H1 (cell line): Measurements from ENCODE around the gene DGKD. TPM values are rescaled to one million over a fixed set of nuclear protein-coding genes. Genes with fewer than 3 reads are reported as not detected.

ENCODE experiments used
- CTCF ChIA-PET: fragments of 300-600 bp; sonication (Branson Sonifier 250); formaldehyde crosslinking; loops from one replicate; lab custom pipeline; 2021; ENCODE audit not compliant: partially characterized antibody; lab: Charles Lee
- POLR2A ChIA-PET: fragments of 300-600 bp; sonication (Branson Sonifier 250); formaldehyde crosslinking; loops from one replicate; lab custom pipeline; 2021; ENCODE audit warnings: inconsistent platforms; ENCODE audit not compliant: partially characterized antibody; lab: Charles Lee
- DNase-seq, 2 experiments: peaks; one replicate each; pipeline versions ENCODE4 v3.0.0 to v3.0.0-alpha.2; 2010 to 2022; ENCODE audit warnings: low spot score in 2 of 2, low read depth in 1 of 2, mixed read lengths in 1 of 2
- FAIRE-seq: peaks from 2 replicates; lab custom pipeline; 2011; peaks lifted over from hg19 to GRCh38; lab: Jason Lieb, UNC
- H2AFZ ChIP-seq: 2 replicates; pipeline ENCODE4 v1.8.1; 2012; ENCODE audit warnings: low read length, inconsistent platforms
- H2AK5ac ChIP-seq: 2 replicates; pipeline ENCODE4 v1.6.1; 2013; ENCODE audit warnings: low read depth, low read length
- H2BK120ac ChIP-seq: replicated peaks from 2 replicates; pipeline ENCODE3; 2013; ENCODE audit warnings: low read depth, low read length, inconsistent platforms
- H2BK12ac ChIP-seq: 2 replicates; pipeline ENCODE4 v1.6.1; 2013; ENCODE audit warnings: low read depth, low read length
- H2BK15ac ChIP-seq: 2 replicates; pipeline ENCODE4 v1.6.1; 2013; ENCODE audit warnings: low read length
- H2BK20ac ChIP-seq: 2 replicates; pipeline ENCODE4 v1.6.1; 2013; ENCODE audit warnings: low read length
- H2BK5ac ChIP-seq: 2 replicates; pipeline ENCODE4 v1.6.1; 2013; ENCODE audit warnings: low read depth, low read length
- H3K14ac ChIP-seq: 2 replicates; pipeline ENCODE4 v1.6.1; 2013; ENCODE audit warnings: inconsistent platforms; ENCODE audit not compliant: insufficient read length
- H3K18ac ChIP-seq: 2 replicates; pipeline ENCODE4 v1.6.1; 2013; ENCODE audit warnings: low read length; ENCODE audit errors: extremely low read depth
- H3K23ac ChIP-seq: 2 replicates; pipeline ENCODE4 v1.6.1; 2013; ENCODE audit warnings: inconsistent platforms; ENCODE audit not compliant: insufficient read length
- H3K23me2 ChIP-seq: 2 replicates; pipeline ENCODE4 v1.6.1; 2013; ENCODE audit warnings: low read depth, low read length
- H3K27ac ChIP-seq: 2 replicates; pipeline ENCODE4 v1.6.1; 2011; ENCODE audit warnings: low read depth, low read length, inconsistent platforms
- H3K27me3 ChIP-seq, 4 experiments: replicated peaks in 1 of 4; 1 replicate in 1 of 4; 2 replicates in 3 of 4; pipeline versions ENCODE4 v1.6.1 to v1.8.1; 2011 to 2013; ENCODE audit warnings: low read length in 3 of 4, mild to moderate bottlenecking in 3 of 4, inconsistent platforms in 2 of 4, mixed read lengths in 2 of 4, moderate library complexity in 1 of 4; ENCODE audit not compliant: control insufficient read depth in 3 of 4, insufficient read depth in 3 of 4; ENCODE audit errors: extremely low read depth in 1 of 4
- H3K36me3 ChIP-seq, 4 experiments: 2 replicates each; pipeline versions ENCODE4 v1.6.1 to v1.8.1; 2011 to 2013; ENCODE audit warnings: mild to moderate bottlenecking in 4 of 4, low read length in 3 of 4, moderate library complexity in 2 of 4, control low read depth in 1 of 4, inconsistent platforms in 1 of 4; ENCODE audit not compliant: insufficient read depth in 4 of 4, control insufficient read depth in 2 of 4
- H3K4ac ChIP-seq: replicated peaks from 2 replicates; pipeline ENCODE3; 2013; ENCODE audit warnings: low read length, low read depth, mixed read lengths, inconsistent platforms; ENCODE audit not compliant: insufficient read length
- H3K4me1 ChIP-seq, 4 experiments: replicated peaks in 1 of 4; 1 replicate in 1 of 4; 2 replicates in 3 of 4; pipeline versions ENCODE4 v1.6.1 to v1.8.1; 2011 to 2013; ENCODE audit warnings: low read length in 3 of 4, inconsistent platforms in 2 of 4, mixed read lengths in 1 of 4; ENCODE audit not compliant: insufficient read depth in 4 of 4, control insufficient read depth in 3 of 4
- H3K4me2 ChIP-seq, 2 experiments: 2 replicates each; pipeline versions ENCODE4 v1.6.1 to v1.8.1; 2011 to 2013; ENCODE audit warnings: low read depth in 2 of 2, low read length in 2 of 2, control low read depth in 1 of 2, inconsistent platforms in 1 of 2, mild to moderate bottlenecking in 1 of 2; ENCODE audit not compliant: insufficient read depth in 1 of 2
- H3K4me3 ChIP-seq, 4 experiments: fragments of 200-600, 300-600 bp in 1 of 4; sonication (generic), shearing (Covaris generic), sonication (Bioruptor Twin) in 1 of 4; 2 replicates each; pipeline versions ENCODE4 v1.5.1 to v1.8.1; 2011 to 2016; ENCODE audit warnings: low read length in 4 of 4, low read depth in 3 of 4, control low read depth in 2 of 4, inconsistent platforms in 2 of 4, mild to moderate bottlenecking in 2 of 4, mixed read lengths in 1 of 4, moderate library complexity in 1 of 4; ENCODE audit not compliant: insufficient read depth in 2 of 4; ENCODE audit errors: extremely low read depth in 1 of 4
- H3K56ac ChIP-seq: replicated peaks from 2 replicates; pipeline ENCODE3; 2013; ENCODE audit warnings: low read depth, mild to moderate bottlenecking, mixed read lengths, low read length, inconsistent platforms; ENCODE audit not compliant: insufficient read length
- H3K79me1 ChIP-seq: 2 replicates; pipeline ENCODE4 v1.6.1; 2013; ENCODE audit warnings: low read depth, low read length, control low read depth
- H3K79me2 ChIP-seq, 2 experiments: 2 replicates each; pipeline versions ENCODE4 v1.6.1 to v1.8.1; 2012 to 2013; ENCODE audit warnings: low read length in 2 of 2, mild to moderate bottlenecking in 2 of 2, inconsistent platforms in 1 of 2; ENCODE audit not compliant: insufficient read depth in 2 of 2, control insufficient read depth in 1 of 2
- H3K9ac ChIP-seq, 4 experiments: replicated peaks in 1 of 4; 1 replicate in 1 of 4; 2 replicates in 3 of 4; pipeline versions ENCODE4 v1.6.1 to v1.8.1; 2011 to 2013; ENCODE audit warnings: low read depth in 3 of 4, low read length in 3 of 4, control low read depth in 2 of 4, mild to moderate bottlenecking in 2 of 4, moderate library complexity in 2 of 4, inconsistent platforms in 1 of 4; ENCODE audit errors: extremely low read depth in 1 of 4
- H3K9me3 ChIP-seq, 2 experiments: 2 replicates each; pipeline versions ENCODE4 v1.6.1 to v1.8.1; 2012 to 2013; ENCODE audit warnings: mild to moderate bottlenecking in 2 of 2, moderate library complexity in 2 of 2, control low read depth in 1 of 2, inconsistent platforms in 1 of 2, low read depth in 1 of 2, low read length in 1 of 2, mixed read lengths in 1 of 2; ENCODE audit not compliant: insufficient read depth in 2 of 2
- H4K20me1 ChIP-seq, 2 experiments: replicated peaks in 1 of 2; 2 replicates each; pipeline versions ENCODE3 to v1.8.1; 2011 to 2013; ENCODE audit warnings: inconsistent platforms in 2 of 2, low read length in 2 of 2, mild to moderate bottlenecking in 1 of 2; ENCODE audit not compliant: insufficient read depth in 2 of 2, control insufficient read depth in 1 of 2
- H4K5ac ChIP-seq: 2 replicates; pipeline ENCODE4 v1.6.1; 2013; ENCODE audit warnings: low read length, low read depth, mixed read lengths, inconsistent platforms; ENCODE audit not compliant: insufficient read length
- H4K8ac ChIP-seq: 2 replicates; pipeline ENCODE4 v1.8.0; 2013; ENCODE audit warnings: mild to moderate bottlenecking, moderate library complexity, low read length, inconsistent platforms; ENCODE audit not compliant: insufficient read depth; ENCODE audit errors: extremely low read depth
- H4K91ac ChIP-seq: replicated peaks from 2 replicates; pipeline ENCODE3; 2013; ENCODE audit warnings: low read length, mixed read lengths, inconsistent platforms; ENCODE audit not compliant: insufficient read length
- BACH1 ChIP-seq: IDR thresholded peaks from 2 replicates; pipeline ENCODE4 v1.6.1; 2012; ENCODE audit warnings: low read length, improper control_type of control experiment
- CREB1 ChIP-seq: IDR thresholded peaks from 2 replicates; pipeline ENCODE4 v1.6.1; 2012; ENCODE audit warnings: inconsistent platforms
- CTBP2 ChIP-seq: IDR thresholded peaks from 2 replicates; pipeline ENCODE4 v1.7.0; 2011; ENCODE audit warnings: borderline replicate concordance, mild to moderate bottlenecking, moderate library complexity, mixed read lengths, low read length; ENCODE audit not compliant: insufficient read depth, insufficient read length
- EP300 ChIP-seq, 2 experiments: IDR thresholded peaks; 1 replicate in 1 of 2; 2 replicates in 1 of 2; pipeline ENCODE4 v1.6.1; 2011 to 2012; ENCODE audit warnings: low read depth in 2 of 2, low read length in 2 of 2, mild to moderate bottlenecking in 2 of 2, borderline replicate concordance in 1 of 2, inconsistent platforms in 1 of 2, moderate library complexity in 1 of 2
- MAFK ChIP-seq: IDR thresholded peaks from 2 replicates; pipeline ENCODE4 v1.6.1; 2012; ENCODE audit warnings: low read depth, mild to moderate bottlenecking, improper control_type of control experiment, low read length
- POLR2AphosphoS5 ChIP-seq: IDR thresholded peaks from 2 replicates; pipeline ENCODE4 v1.6.1; 2011; ENCODE audit warnings: low read depth, low read length
- SAP30 ChIP-seq: fragments of 300-600 bp; sonication (generic); IDR thresholded peaks from 2 replicates; pipeline ENCODE4 v1.7.1; 2012; ENCODE audit warnings: low read length, moderate library complexity, mild to moderate bottlenecking, inconsistent platforms; ENCODE audit not compliant: insufficient read depth, insufficient replicate concordance
- SP2 ChIP-seq: IDR thresholded peaks from 2 replicates; pipeline ENCODE4 v1.6.1; 2012; ENCODE audit warnings: mild to moderate bottlenecking, low read length, inconsistent platforms
- YY1 ChIP-seq: IDR thresholded peaks from 2 replicates; pipeline ENCODE4 v1.6.1; 2011; ENCODE audit warnings: low read depth, mild to moderate bottlenecking, low read length
- WGBS, 2 experiments: shearing (Covaris generic) in 1 of 2; methylation state at CpG; one replicate each; pipeline versions ENCODE4 v1.1.6 to v1.1.7; 2013 to 2015; ENCODE audit warnings: low lambda C conversion rate in 2 of 2, mixed read lengths in 2 of 2, inconsistent platforms in 1 of 2, low coverage in 1 of 2, missing lambda C conversion rate in 1 of 2; ENCODE audit not compliant: insufficient replicate concordance in 2 of 2, insufficient coverage in 1 of 2, insufficient read length in 1 of 2; ENCODE audit errors: extremely low coverage in 1 of 2, missing lambda C conversion rate in 1 of 2; 5-methylcytosine and 5-hydroxymethylcytosine counted together
- polyA plus RNA-seq, 7 experiments: library from polyadenylated mRNA; depleted of rRNA in 3 of 7; stranded (reverse) in 5 of 7; unstranded in 2 of 7; fragments of >200 nt in 5 of 7; fragments of 200-250 nt in 2 of 7; gene quantifications; 1 replicate in 5 of 7; 2 replicates in 1 of 7; 4 replicates in 1 of 7; pipeline versions ENCODE4 v1.2.1 to v1.2.3, GENCODE V29; 2011 to 2013; ENCODE audit warnings: missing spikeins in 2 of 7, mixed read lengths in 2 of 7
- total RNA-seq: library from RNA; stranded (reverse); fragmentation: NEBNext Ultra II Directional; extraction: Animal tissue kit (Norgen Biotek cat#: 25700); gene quantifications from 2 replicates; pipeline ENCODE4 v1.2.1, GENCODE V29; 2021
- TF ChIP-seq, protein P1 (sequence below): IDR thresholded peaks from 2 replicates; pipeline ENCODE4 v1.6.1; 2012; ENCODE audit warnings: inconsistent platforms

Gene DGKD
- total and polyA plus RNA-seq, 2 of the 8 experiments (the other 6 are each of a cell fraction or from before 2014, with no cell fraction given): 7.7 to 30.9 TPM

DNA sequence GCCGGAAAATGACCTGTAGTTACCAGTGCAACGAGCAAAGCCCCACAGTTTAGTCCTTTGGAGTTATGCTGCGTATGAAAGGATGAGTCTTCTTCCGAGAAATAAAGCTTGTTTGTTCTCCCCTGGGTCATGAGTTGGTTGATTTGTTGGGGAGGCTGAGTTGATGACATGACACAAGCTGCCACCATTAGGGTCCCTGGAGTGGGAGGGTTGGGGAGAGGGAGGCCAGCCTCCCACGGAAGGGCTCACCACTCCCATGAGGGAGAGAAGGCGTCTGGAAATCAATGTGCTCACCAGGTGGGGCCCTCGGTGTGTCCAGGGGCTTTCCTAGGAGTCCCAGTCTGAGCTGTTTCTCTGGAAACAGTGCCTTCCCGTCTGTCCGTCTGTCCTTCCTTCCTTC is 7.4 kb upstream of the DGKD start:
- WGBS, 2 experiments: 92% methylated on average over 9 of the region's 9 CpGs; no CpG with 5 or more reads in 1 of the 2 experiments
- H3K4me2 ChIP-seq: no peak overlapping the region
- H3K27me3 ChIP-seq: no peaks in the 10 kb centered on the region
- H4K91ac ChIP-seq: no peak overlapping the region
- H3K9ac ChIP-seq: no peak overlapping the region
- no peak overlapping the region for H3K27ac ChIP-seq
- H4K5ac ChIP-seq: no peak overlapping the region
- H2BK120ac ChIP-seq: no peak overlapping the region
- no peak overlapping the region for H3K18ac ChIP-seq
- DNase-seq (no peak), FAIRE-seq (no peak)
- no peak overlapping the region for H3K14ac ChIP-seq
- no peaks in the 10 kb centered on the region for H3K79me2 ChIP-seq
- H3K79me1 ChIP-seq: no peaks in the 10 kb centered on the region
- TF ChIP-seq POLR2AphosphoS5 (no peak), CTBP2 (no peak), CREB1 (no peak), SAP30 (no peak), SP2 (no peak), YY1 (no peak), MAFK (no peak), BACH1 (no peak), EP300 (IDR thresholded peaks at IDR 0.05; ENCODE audit: borderline replicate concordance in 1 of 2, low read depth in 2 of 2, low read length in 2 of 2) (no peak)
- TF ChIP-seq, protein P1, sequence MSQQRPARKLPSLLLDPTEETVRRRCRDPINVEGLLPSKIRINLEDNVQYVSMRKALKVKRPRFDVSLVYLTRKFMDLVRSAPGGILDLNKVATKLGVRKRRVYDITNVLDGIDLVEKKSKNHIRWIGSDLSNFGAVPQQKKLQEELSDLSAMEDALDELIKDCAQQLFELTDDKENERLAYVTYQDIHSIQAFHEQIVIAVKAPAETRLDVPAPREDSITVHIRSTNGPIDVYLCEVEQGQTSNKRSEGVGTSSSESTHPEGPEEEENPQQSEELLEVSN: no peak
- H3K56ac ChIP-seq: no peak overlapping the region
- H2AK5ac ChIP-seq: no peak overlapping the region
- CTCF ChIA-PET: interaction anchor here (1.3 to 2.0 kb wide), 2 partner anchors 10 to 101 kb away, joined by 4 to 8 read pairs; no protein-coding TSS in a partner anchor
- H2BK20ac ChIP-seq: no peak overlapping the region
- no peak overlapping the region for H2BK12ac ChIP-seq
- H3K9me3 ChIP-seq: no peaks in the 10 kb centered on the region; a peak in 1 of 4 replicates
- no peak overlapping the region for H2BK15ac ChIP-seq
- no peaks in the 10 kb centered on the region for H3K36me3 ChIP-seq
- no peak overlapping the region for H3K4ac ChIP-seq
- H3K4me3 ChIP-seq: no peak overlapping the region
- H2BK5ac ChIP-seq: no peak overlapping the region
- H3K23ac ChIP-seq: no peak overlapping the region
- H3K4me1 ChIP-seq: no peaks in the 10 kb centered on the region
- no peaks in the 10 kb centered on the region for H4K20me1 ChIP-seq
- POLR2A ChIA-PET: interaction anchor here (1.2 kb wide), 1 partner anchor 9 kb away, joined by 3 read pairs; no protein-coding TSS in a partner anchor
- H4K8ac ChIP-seq: no peak overlapping the region
- H3K23me2 ChIP-seq: no peaks in the 10 kb centered on the region
- no peak overlapping the region for H2AFZ ChIP-seq
